GM12872 (cell line): ENCODE measurements around the gene CIB4.

Experiments used
- CTCF ChIP-seq: IDR thresholded peaks from 3 replicates; pipeline ENCODE4 v1.5.1; 2011; ENCODE audit warnings: low read depth, mild to moderate bottlenecking, low read length, moderate library complexity; ENCODE audit not compliant: insufficient read depth

The CIB4 gene

GRCh38 chr2:26558271-26559043 lies 82.7 kb downstream of the CIB4 start:
- TF ChIP-seq CTCF, result no peak

- TF ChIP-seq CTCF, result no peak
These were observed 83.8 kb downstream of the CIB4 start for GRCh38 chr2:26557244-26557925.

GRCh38 chr2:26556309-26557243 lies 84.6 kb downstream of the CIB4 start:
- no peak for TF ChIP-seq CTCF

GRCh38 chr2:26555246-26556133 lies 85.7 kb downstream of the CIB4 start:
- TF ChIP-seq CTCF, result no peak

- TF ChIP-seq CTCF, result no peak
These were observed 88.4 kb downstream of the CIB4 start for GRCh38 chr2:26552641-26553374.

- no peak for TF ChIP-seq CTCF
These were observed 90.7 kb downstream of the CIB4 start for GRCh38 chr2:26550276-26551015.
